ENCODE data around the gene SLC35E2B. TPM values are rescaled to one million over a fixed set of nuclear protein-coding genes. Genes with fewer than 3 reads are reported as not detected.
"Not testable (repeated sequence)": the region's sequence is repeated elsewhere in the genome, so short reads cannot be mapped to it uniquely, and the experiment has no call there.

Gene SLC35E2B
- total RNA-seq, 4 donors from 2014 or later: 63.4 to 202 (median 83.9) TPM

- WGBS, 2 donors (ENCODE audit: low coverage in 1 of 2): 0% methylated on average over 1 of the region's 45 CpGs; no CpG with 5 or more reads in 1 of the 2 donors
- TF ChIP-seq POLR2A (IDR thresholded peaks at IDR 0.05): peak; percentile 22
- H3K27me3 ChIP-seq; DNase-seq; H3K9me3 ChIP-seq; in situ Hi-C loops (cut with MboI; ENCODE audit: low pct_ligation_motif_present in 1 of 4, low pct_unique_long_range_greater_than_20kb in 1 of 4, low sequenced_read_pairs in 3 of 4); H3K36me3 ChIP-seq; intact Hi-C loops (cut with DNase I; ENCODE audit: low total_unique reads); H3K4me1 ChIP-seq: not testable (repeated sequence)
- Histone ChIP-seq H3K27ac (peak overlapping the region; percentile 91 to 95 (median 92)), H3K4me3 (peak overlapping the region; percentile 28 to 88 (median 60))
Measured at GRCh38 chr1:1692324-1692713, 276 bp downstream of the SLC35E2B start.

- Histone ChIP-seq H3K27ac (peak overlapping the region in 1 of 4 donors; percentile 64), H3K4me3 (peak overlapping the region in 2 of 4 donors; percentile 22 to 43)
- H3K27me3 ChIP-seq; H3K4me1 ChIP-seq; H3K9me3 ChIP-seq; in situ Hi-C loops (cut with MboI; ENCODE audit: low pct_ligation_motif_present in 1 of 4, low pct_unique_long_range_greater_than_20kb in 1 of 4, low sequenced_read_pairs in 3 of 4); intact Hi-C loops (cut with DNase I; ENCODE audit: low total_unique reads); DNase-seq; H3K36me3 ChIP-seq: not testable (repeated sequence)
- WGBS, 2 donors (ENCODE audit: low coverage in 1 of 2): no CpG with 5 or more reads among the region's 16 CpGs
Measured at GRCh38 chr1:1691443-1691842, 1.2 kb downstream of the SLC35E2B start.

- H3K27me3 ChIP-seq; DNase-seq; in situ Hi-C loops (cut with MboI; ENCODE audit: low pct_ligation_motif_present in 1 of 4, low pct_unique_long_range_greater_than_20kb in 1 of 4, low sequenced_read_pairs in 3 of 4); H3K27ac ChIP-seq; H3K9me3 ChIP-seq; intact Hi-C loops (cut with DNase I; ENCODE audit: low total_unique reads); H3K4me3 ChIP-seq; H3K36me3 ChIP-seq: not testable (repeated sequence)
- H3K4me1 ChIP-seq: peaks cover 0 to 18% (median 6%) of the 10 kb centered on the region in 4 donors
- 88% methylated on average over 7 of the region's 7 CpGs; no CpG with 5 or more reads in 1 of the 2 donors for WGBS, 2 donors (ENCODE audit: low coverage in 1 of 2)
Measured at GRCh38 chr1:1689526-1689925, 3.1 kb downstream of the SLC35E2B start.

DNA sequence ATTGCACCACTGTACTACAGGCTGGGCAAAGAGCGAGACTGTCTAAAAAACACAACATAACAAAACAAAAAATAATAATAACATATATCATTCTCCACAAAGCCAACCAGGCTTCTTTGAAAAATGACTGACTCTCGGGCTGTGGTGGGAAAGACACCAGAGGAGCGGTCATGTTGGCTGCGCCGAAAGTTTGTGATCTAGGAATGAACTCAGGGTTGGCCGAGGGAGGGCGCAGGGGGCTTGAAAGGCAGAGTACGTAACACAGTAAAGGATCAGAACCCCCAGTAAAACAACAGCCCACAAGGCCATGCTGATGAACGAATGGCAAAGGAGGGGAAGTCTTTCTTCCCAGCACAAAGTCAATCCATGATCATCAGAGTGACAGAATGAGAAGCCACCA lies 4.7 kb downstream of the SLC35E2B start:
- Histone ChIP-seq H3K27me3 (no peaks in the 10 kb centered on the region), H3K4me3 (no peak overlapping the region), H3K36me3 (no peaks in the 10 kb centered on the region), H3K27ac (no peak overlapping the region), H3K9me3 (no peaks in the 10 kb centered on the region), H3K4me1 (peaks cover 0 to 14% (median 5%) of the 10 kb centered on the region in 4 donors)
- in situ Hi-C loops (cut with MboI; ENCODE audit: low pct_ligation_motif_present in 1 of 4, low pct_unique_long_range_greater_than_20kb in 1 of 4, low sequenced_read_pairs in 3 of 4) (no loop called here), intact Hi-C loops (cut with DNase I; ENCODE audit: low total_unique reads) (no loop called here)
- DNase-seq: no peak
- 89 to 92% methylated on average over 3 to 9 of the region's 9 CpGs for WGBS, 2 donors (ENCODE audit: low coverage in 1 of 2)
- TF ChIP-seq, protein P1, sequence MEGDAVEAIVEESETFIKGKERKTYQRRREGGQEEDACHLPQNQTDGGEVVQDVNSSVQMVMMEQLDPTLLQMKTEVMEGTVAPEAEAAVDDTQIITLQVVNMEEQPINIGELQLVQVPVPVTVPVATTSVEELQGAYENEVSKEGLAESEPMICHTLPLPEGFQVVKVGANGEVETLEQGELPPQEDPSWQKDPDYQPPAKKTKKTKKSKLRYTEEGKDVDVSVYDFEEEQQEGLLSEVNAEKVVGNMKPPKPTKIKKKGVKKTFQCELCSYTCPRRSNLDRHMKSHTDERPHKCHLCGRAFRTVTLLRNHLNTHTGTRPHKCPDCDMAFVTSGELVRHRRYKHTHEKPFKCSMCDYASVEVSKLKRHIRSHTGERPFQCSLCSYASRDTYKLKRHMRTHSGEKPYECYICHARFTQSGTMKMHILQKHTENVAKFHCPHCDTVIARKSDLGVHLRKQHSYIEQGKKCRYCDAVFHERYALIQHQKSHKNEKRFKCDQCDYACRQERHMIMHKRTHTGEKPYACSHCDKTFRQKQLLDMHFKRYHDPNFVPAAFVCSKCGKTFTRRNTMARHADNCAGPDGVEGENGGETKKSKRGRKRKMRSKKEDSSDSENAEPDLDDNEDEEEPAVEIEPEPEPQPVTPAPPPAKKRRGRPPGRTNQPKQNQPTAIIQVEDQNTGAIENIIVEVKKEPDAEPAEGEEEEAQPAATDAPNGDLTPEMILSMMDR (IDR thresholded peaks at IDR 0.05): no peak

DNA sequence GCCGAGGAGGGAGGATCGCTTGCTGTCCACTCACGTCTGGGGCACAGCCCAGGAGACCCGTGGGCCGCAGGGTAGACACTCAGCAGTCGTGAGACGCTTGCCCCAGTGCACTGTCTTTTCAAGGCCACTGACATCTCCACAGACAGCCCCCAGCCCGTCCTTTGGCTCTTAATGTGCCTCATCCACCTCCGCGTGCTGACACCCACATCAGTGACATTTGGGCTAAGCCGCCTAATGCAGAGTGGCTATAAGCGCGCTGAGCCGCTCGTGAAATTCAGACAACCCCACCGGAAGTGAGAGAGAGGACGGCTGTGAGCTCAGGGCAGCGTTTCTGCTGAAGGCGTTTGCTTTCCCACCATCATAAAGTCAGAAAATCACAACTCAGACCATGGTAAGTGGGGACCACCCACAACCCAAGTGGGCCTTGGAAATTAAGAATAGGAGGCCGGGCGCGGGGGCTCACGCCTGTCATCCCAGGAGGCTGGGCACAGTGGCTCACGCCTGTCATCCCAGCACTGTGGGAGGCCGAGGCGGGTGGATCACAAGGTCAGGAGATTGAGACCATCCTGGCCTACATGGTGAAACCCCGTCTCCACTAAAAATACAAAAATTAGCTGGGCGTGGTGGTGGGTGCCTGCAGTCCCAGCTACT lies 8.4 kb downstream of the SLC35E2B start:
- Histone ChIP-seq H3K4me3 (no peak overlapping the region), H3K27ac (no peak overlapping the region), H3K4me1 (peaks cover 0 to 28% (median 12%) of the 10 kb centered on the region in 4 donors), H3K27me3 (no peaks in the 10 kb centered on the region), H3K36me3 (no peaks in the 10 kb centered on the region), H3K9me3 (no peaks in the 10 kb centered on the region)
- 89 to 100% methylated on average over 1 to 21 of the region's 28 CpGs for WGBS, 2 donors (ENCODE audit: low coverage in 1 of 2)
- in situ Hi-C loops (cut with MboI; ENCODE audit: low pct_ligation_motif_present in 1 of 4, low pct_unique_long_range_greater_than_20kb in 1 of 4, low sequenced_read_pairs in 3 of 4): no loop called here
- TF ChIP-seq EP300 (IDR thresholded peaks at IDR 0.05; ENCODE audit: low read depth) (no peak), POLR2AphosphoS5 (IDR thresholded peaks at IDR 0.05) (no peak), POLR2A (IDR thresholded peaks at IDR 0.05) (no peak)
- TF ChIP-seq, protein P1 (IDR thresholded peaks at IDR 0.05): no peak
- intact Hi-C loops (cut with DNase I; ENCODE audit: low total_unique reads): no loop called here
- no peak for DNase-seq

All from transverse colon (tissue), 4 donors.